ENCODE measurements around the gene PARD6B.

Gene PARD6B

GRCh38 chr20:50724112-50724725 lies 7.2 kb upstream of the PARD6B start:
- no peak for DNase-seq

GRCh38 chr20:50724851-50725723 lies 6.3 kb upstream of the PARD6B start:
- DNase-seq: peak; percentile 13

- no peak for DNase-seq
Observed at GRCh38 chr20:50725724-50726005, 5.7 kb upstream of the PARD6B start.

- DNase-seq: no peak
Observed at GRCh38 chr20:50726955-50727791, 4.2 kb upstream of the PARD6B start.

- DNase-seq: no peak
Observed at GRCh38 chr20:50727792-50728485, 3.4 kb upstream of the PARD6B start.

GRCh38 chr20:50728486-50728980 lies 2.8 kb upstream of the PARD6B start:
- DNase-seq: no peak

GRCh38 chr20:50728981-50729874 lies 2.2 kb upstream of the PARD6B start:
- DNase-seq: no peak

GRCh38 chr20:50729901-50730764 lies 1.2 kb upstream of the PARD6B start:
- no peak for DNase-seq

- no peak for DNase-seq
Observed at GRCh38 chr20:50730765-50731054, 670 bp upstream of the PARD6B start.

- no peak for DNase-seq
Observed at GRCh38 chr20:50731930-50732690, 730 bp downstream of the PARD6B start.

- DNase-seq: no peak
Observed at GRCh38 chr20:50733644-50734349, 2.4 kb downstream of the PARD6B start.

GRCh38 chr20:50734730-50735679 lies 3.6 kb downstream of the PARD6B start:
- DNase-seq: no peak

- DNase-seq: no peak
Observed at GRCh38 chr20:50735813-50736212, 4.4 kb downstream of the PARD6B start.

GRCh38 chr20:50737352-50737751 lies 6.0 kb downstream of the PARD6B start:
- DNase-seq: no peak

- DNase-seq: no peak
Observed at GRCh38 chr20:50743087-50743486, 11.7 kb downstream of the PARD6B start.

GRCh38 chr20:50744143-50744792 lies 12.9 kb downstream of the PARD6B start:
- DNase-seq: no peak

GRCh38 chr20:50745634-50746137 lies 14.3 kb downstream of the PARD6B start:
- DNase-seq: no peak
